ENCODE measurements around the gene PGBD5. TPM values are rescaled to one million over a fixed set of nuclear protein-coding genes. Genes with fewer than 3 reads are reported as not detected.

PGBD5 gene
- total RNA-seq, 1 donor from 2014 or later = 16.2 TPM

- Mint-ChIP-seq H3K9me3 (ENCODE audit: low read depth) (no peaks in the 10 kb centered on the region), H3K4me1 (ENCODE audit: low read depth) (no peaks in the 10 kb centered on the region), H3K36me3 (ENCODE audit: insufficient read depth) (peaks cover 7% of the 10 kb centered on the region), H3K4me3 (ENCODE audit: low read depth) (no peak overlapping the region), H3K27ac (no peak overlapping the region), H3K27me3 (no peaks in the 10 kb centered on the region)
- TF ChIP-seq CTCF (IDR thresholded peaks at IDR 0.05; ENCODE audit: unreplicated experiment) = no peak
- DNase-seq (ENCODE audit: low spot score, unreplicated experiment) = no peak
Measured at GRCh38 chr1:230339033-230339432, 87.1 kb downstream of the PGBD5 start.

GRCh38 chr1:230337266-230337665, 88.9 kb downstream of the PGBD5 start:
- Mint-ChIP-seq H3K27me3 (no peaks in the 10 kb centered on the region), H3K27ac (no peak overlapping the region), H3K4me3 (ENCODE audit: low read depth) (no peak overlapping the region), H3K9me3 (ENCODE audit: low read depth) (no peaks in the 10 kb centered on the region), H3K36me3 (ENCODE audit: insufficient read depth) (peaks cover 6% of the 10 kb centered on the region), H3K4me1 (ENCODE audit: low read depth) (peaks cover 3% of the 10 kb centered on the region)
- no peak for DNase-seq (ENCODE audit: low spot score, unreplicated experiment)
- TF ChIP-seq CTCF (IDR thresholded peaks at IDR 0.05; ENCODE audit: unreplicated experiment) = no peak

GRCh38 chr1:230335861-230336522, 90.1 kb downstream of the PGBD5 start:
- no peak for DNase-seq (ENCODE audit: low spot score, unreplicated experiment)
- Mint-ChIP-seq H3K9me3 (ENCODE audit: low read depth) (no peaks in the 10 kb centered on the region), H3K4me1 (ENCODE audit: low read depth) (peaks cover 6% of the 10 kb centered on the region), H3K4me3 (ENCODE audit: low read depth) (no peak overlapping the region), H3K27ac (peak overlapping the region; percentile 22), H3K36me3 (ENCODE audit: insufficient read depth) (peaks cover 6% of the 10 kb centered on the region), H3K27me3 (no peaks in the 10 kb centered on the region)
- no peak for TF ChIP-seq CTCF (IDR thresholded peaks at IDR 0.05; ENCODE audit: unreplicated experiment)

GRCh38 chr1:230334447-230334837, 91.7 kb downstream of the PGBD5 start:
- H3K4me1 Mint-ChIP-seq (ENCODE audit: low read depth) = peaks cover 6% of the 10 kb centered on the region
- no peak for TF ChIP-seq CTCF (IDR thresholded peaks at IDR 0.05; ENCODE audit: unreplicated experiment)
- DNase-seq (ENCODE audit: low spot score, unreplicated experiment) = no peak
- H3K27me3 Mint-ChIP-seq = no peaks in the 10 kb centered on the region
- H3K4me3 Mint-ChIP-seq (ENCODE audit: low read depth) = no peak overlapping the region
- peaks cover 6% of the 10 kb centered on the region for H3K36me3 Mint-ChIP-seq (ENCODE audit: insufficient read depth)
- no peak overlapping the region for H3K27ac Mint-ChIP-seq
- no peaks in the 10 kb centered on the region for H3K9me3 Mint-ChIP-seq (ENCODE audit: low read depth)

- H3K4me3 Mint-ChIP-seq (ENCODE audit: low read depth) = no peak overlapping the region
- TF ChIP-seq CTCF (IDR thresholded peaks at IDR 0.05; ENCODE audit: unreplicated experiment) = no peak
- H3K9me3 Mint-ChIP-seq (ENCODE audit: low read depth) = no peaks in the 10 kb centered on the region
- H3K27ac Mint-ChIP-seq = no peak overlapping the region
- no peak for DNase-seq (ENCODE audit: low spot score, unreplicated experiment)
- H3K27me3 Mint-ChIP-seq = no peaks in the 10 kb centered on the region
- H3K36me3 Mint-ChIP-seq (ENCODE audit: insufficient read depth) = peaks cover 6% of the 10 kb centered on the region
- H3K4me1 Mint-ChIP-seq (ENCODE audit: low read depth) = peaks cover 6% of the 10 kb centered on the region
Measured at GRCh38 chr1:230333590-230334446, 92.3 kb downstream of the PGBD5 start.
